ENCODE measurements around the gene PRRT2. TPM values are rescaled to one million over a fixed set of nuclear protein-coding genes. Genes with fewer than 3 reads are reported as not detected.
"Not testable (repeated sequence)": the region's sequence is repeated elsewhere in the genome, so short reads cannot be mapped to it uniquely, and the experiment has no call there.

Gene PRRT2
- total RNA-seq, 1 experiment from 2014 or later, result 9.7 TPM

- CTCF ChIA-PET, result no interaction called here
- no peak overlapping the region for H3K27ac ChIP-seq (ENCODE audit: low read length)
- H3K36me3 ChIP-seq (ENCODE audit: control insufficient read depth, insufficient read depth, low read length), result no peaks in the 10 kb centered on the region
- TF ChIP-seq POLR2AphosphoS5 (IDR thresholded peaks at IDR 0.05; ENCODE audit: low read depth, low read length), result no peak
- TF ChIP-seq TCF7L2 (IDR thresholded peaks at IDR 0.05; ENCODE audit: low read depth, low read length), result no peak
- no peak for TF ChIP-seq REST (IDR thresholded peaks at IDR 0.05; ENCODE audit: insufficient read depth in 1 of 2, low read depth in 2 of 2, low read length in 1 of 2)
- TF ChIP-seq CTCF (IDR thresholded peaks at IDR 0.05), result no peak
- TF ChIP-seq SIN3A (IDR thresholded peaks at IDR 0.05; ENCODE audit: borderline replicate concordance, insufficient read depth, low read depth, low read length), result no peak
- H3K4me1 ChIP-seq (ENCODE audit: control insufficient read depth, insufficient read depth, low read length), result no peaks in the 10 kb centered on the region
- DNase-seq (ENCODE audit: low read depth, low spot score), result no peak
- H3K4me3 ChIP-seq (ENCODE audit: low read depth in 2 of 2, low read length in 2 of 2), result no peak overlapping the region
- no peak for ATAC-seq
- H3K27me3 ChIP-seq (ENCODE audit: control insufficient read depth, insufficient read depth, low read length), result no peaks in the 10 kb centered on the region
- in situ Hi-C loops (cut with HindIII; ENCODE audit: low pct_unique_long_range_greater_than_20kb, low sequenced_read_pairs) (no loop called here), intact Hi-C loops (cut with micrococcal nuclease; ENCODE audit: unreplicated experiment) (no loop called here)
- POLR2A ChIA-PET, result no interaction called here
- BruUV-seq (replicated peaks), result no TSS peak
- no peaks in the 10 kb centered on the region for H3K9me3 ChIP-seq (ENCODE audit: control insufficient read depth, insufficient read depth, low read depth, low read length)
Measured at GRCh38 chr16:29779474-29779873, 32.5 kb upstream of the PRRT2 start.

- H3K27ac ChIP-seq (ENCODE audit: low read length); in situ Hi-C loops (cut with HindIII; ENCODE audit: low pct_unique_long_range_greater_than_20kb, low sequenced_read_pairs); H3K9me3 ChIP-seq (ENCODE audit: control insufficient read depth, insufficient read depth, low read depth, low read length); POLR2A ChIA-PET; ATAC-seq; H3K36me3 ChIP-seq (ENCODE audit: control insufficient read depth, insufficient read depth, low read length); H3K4me3 ChIP-seq (ENCODE audit: low read depth in 2 of 2, low read length in 2 of 2); H3K27me3 ChIP-seq (ENCODE audit: control insufficient read depth, insufficient read depth, low read length); BruUV-seq (replicated peaks); H3K4me1 ChIP-seq (ENCODE audit: control insufficient read depth, insufficient read depth, low read length); DNase-seq (ENCODE audit: low read depth, low spot score); intact Hi-C loops (cut with micrococcal nuclease; ENCODE audit: unreplicated experiment): not testable (repeated sequence)
- CTCF ChIA-PET, result interaction anchor here (1.2 kb wide), 1 partner anchor 54 kb away, joined by 4 read pairs; no protein-coding TSS in a partner anchor
Measured at GRCh38 chr16:29783094-29783953, 28.7 kb upstream of the PRRT2 start.

GRCh38 chr16:29784157-29784556 is 27.8 kb upstream of the PRRT2 start:
- intact Hi-C loops (cut with micrococcal nuclease; ENCODE audit: unreplicated experiment) (no loop called here), in situ Hi-C loops (cut with HindIII; ENCODE audit: low pct_unique_long_range_greater_than_20kb, low sequenced_read_pairs) (no loop called here)
- DNase-seq (ENCODE audit: low read depth, low spot score), result no peak
- ChIA-PET CTCF (interaction anchor here (0.6 to 1.2 kb wide), 5 partner anchors 11 to 94 kb away, joined by 3 to 4 read pairs (median 3); no protein-coding TSS in a partner anchor), POLR2A (no interaction called here)
- Histone ChIP-seq H3K4me1 (ENCODE audit: control insufficient read depth, insufficient read depth, low read length) (no peaks in the 10 kb centered on the region), H3K9me3 (ENCODE audit: control insufficient read depth, insufficient read depth, low read depth, low read length) (no peaks in the 10 kb centered on the region), H3K4me3 (ENCODE audit: low read depth in 2 of 2, low read length in 2 of 2) (no peak overlapping the region), H3K27ac (ENCODE audit: low read length) (no peak overlapping the region), H3K27me3 (ENCODE audit: control insufficient read depth, insufficient read depth, low read length) (no peaks in the 10 kb centered on the region), H3K36me3 (ENCODE audit: control insufficient read depth, insufficient read depth, low read length) (no peaks in the 10 kb centered on the region)
- BruUV-seq (replicated peaks), result no TSS peak
- no peak for TF ChIP-seq POLR2AphosphoS5 (IDR thresholded peaks at IDR 0.05; ENCODE audit: low read depth, low read length)
- TF ChIP-seq REST (IDR thresholded peaks at IDR 0.05; ENCODE audit: insufficient read depth in 1 of 2, low read depth in 2 of 2, low read length in 1 of 2), result no peak
- TF ChIP-seq SIN3A (IDR thresholded peaks at IDR 0.05; ENCODE audit: borderline replicate concordance, insufficient read depth, low read depth, low read length), result no peak
- TF ChIP-seq CTCF (IDR thresholded peaks at IDR 0.05), result no peak
- no peak for ATAC-seq

All from Panc1 (cell line).